PC-9 (cell line): ENCODE data around the gene SYT8. TPM values are rescaled to one million over a fixed set of nuclear protein-coding genes. Genes with fewer than 3 reads are reported as not detected.

Source experiments
- BruUV-seq: library from RNA; stranded (reverse); fragments of 400-500 nt; replicated peaks from 2 replicates; lab custom pipeline; 2021; lab: Mats Ljungman, UMichigan
- CTCF ChIA-PET: fragments of 300-600 bp; sonication (Branson Sonifier 250); formaldehyde crosslinking; loops from one replicate; lab custom pipeline; 2022; ENCODE audit warnings: antibody characterized with exemption; lab: Charles Lee
- POLR2A ChIA-PET: fragments of 300-600 bp; sonication (Branson Sonifier 250); formaldehyde crosslinking; loops from one replicate; lab custom pipeline; 2022; ENCODE audit warnings: antibody characterized with exemption; ENCODE audit not compliant: unreplicated experiment; lab: Charles Lee
- DNase-seq, 2 experiments: peaks; one replicate each; pipeline versions ENCODE4 v3.0.0 to v3.0.0-alpha.2; 2015 to 2022; ENCODE audit warnings: mixed read lengths in 1 of 2
- H2AFZ ChIP-seq: fragments of 200-600 bp; sonication (generic); 2 replicates; pipeline ENCODE4 v1.8.1; 2017; ENCODE audit warnings: antibody characterized with exemption
- H3F3A ChIP-seq: fragments of 200-600 bp; sonication (generic); 2 replicates; pipeline ENCODE4 v1.8.1; 2017; ENCODE audit warnings: antibody characterized with exemption, mild to moderate bottlenecking, low read depth; ENCODE audit not compliant: insufficient read depth
- H3K27ac ChIP-seq: fragments of 200-600 bp; sonication (generic); 2 replicates; pipeline ENCODE4 v1.6.1; 2016; ENCODE audit warnings: mixed run types
- H3K27me3 ChIP-seq: fragments of 200-600 bp; sonication (generic); 2 replicates; pipeline ENCODE4 v1.6.1; 2016; ENCODE audit warnings: low read depth, mixed run types; ENCODE audit not compliant: insufficient read depth
- H3K36me3 ChIP-seq: fragments of 200-600 bp; sonication (generic); 2 replicates; pipeline ENCODE4 v1.6.1; 2016; ENCODE audit warnings: low read depth, mixed run types
- H3K4me1 ChIP-seq: fragments of 200-600 bp; sonication (generic); replicated peaks from 2 replicates; pipeline ENCODE4 v1.6.1; 2016; ENCODE audit warnings: mixed run types; ENCODE audit not compliant: insufficient read depth
- H3K4me2 ChIP-seq: fragments of 200-600 bp; sonication (generic); 2 replicates; pipeline ENCODE4 v1.6.1; 2017; ENCODE audit warnings: mixed run types
- H3K4me3 ChIP-seq: fragments of 200-600 bp; sonication (generic); 2 replicates; pipeline ENCODE4 v1.6.1; 2016; ENCODE audit warnings: mixed run types
- H3K79me2 ChIP-seq: fragments of 200-600 bp; sonication (generic); 2 replicates; pipeline ENCODE4 v1.6.1; 2017; ENCODE audit warnings: low read depth, mixed run types
- H3K9me2 ChIP-seq: fragments of 200-600 bp; sonication (generic); 2 replicates; pipeline ENCODE4 v1.8.1; 2017; ENCODE audit warnings: mild to moderate bottlenecking; ENCODE audit not compliant: insufficient read depth
- H3K9me3 ChIP-seq: fragments of 200-600 bp; sonication (generic); 2 replicates; pipeline ENCODE4 v1.8.1; 2016; ENCODE audit warnings: low read depth; ENCODE audit not compliant: insufficient read depth
- H4K20me1 ChIP-seq: fragments of 200-600 bp; sonication (generic); 2 replicates; pipeline ENCODE4 v1.8.1; 2017; ENCODE audit not compliant: insufficient read depth
- CTCF ChIP-seq: fragments of 200-600 bp; sonication (generic); conservative IDR thresholded peaks from 2 replicates; pipeline ENCODE4 v1.6.1; 2017; ENCODE audit warnings: mixed run types, antibody characterized with exemption, mild to moderate bottlenecking, moderate library complexity
- EZH2 ChIP-seq: fragments of 200-600 bp; sonication (generic); IDR thresholded peaks from 2 replicates; pipeline ENCODE4 v1.8.0; 2017; ENCODE audit warnings: antibody characterized with exemption, low read depth
- intact Hi-C: fragments of 100-400 bp; cut with micrococcal nuclease; formaldehyde crosslinking; loops from one replicate; pipeline ENCODE4 v1.10.0; 2022; ENCODE audit not compliant: unreplicated experiment
- total RNA-seq: library from RNA; stranded (reverse); gene quantifications from 2 replicates; pipeline ENCODE4 v1.2.3, GENCODE V29; 2021

SYT8 gene
- total RNA-seq, 1 experiment from 2014 or later, result 8.9 TPM

GRCh38 chr11:1807264-1807995 is 27.4 kb upstream of the SYT8 start:
- TF ChIP-seq EZH2 (no peak), CTCF (no peak; the same call in 1 of the 2 replicates)
- no peak for DNase-seq
- ChIA-PET POLR2A (no interaction called here), CTCF (no interaction called here)
- Histone ChIP-seq H3K27ac (no peak overlapping the region), H3K4me1 (no peaks in the 10 kb centered on the region), H3K4me3 (no peak overlapping the region), H3K36me3 (no peaks in the 10 kb centered on the region), H3K9me2 (no peaks in the 10 kb centered on the region), H4K20me1 (no peaks in the 10 kb centered on the region), H2AFZ (no peak overlapping the region), H3K79me2 (no peaks in the 10 kb centered on the region), H3K4me2 (no peak overlapping the region), H3F3A (no peaks in the 10 kb centered on the region), H3K27me3 (no peaks in the 10 kb centered on the region), H3K9me3 (no peaks in the 10 kb centered on the region)
- intact Hi-C loops, result no loop called here
- BruUV-seq, result no TSS peak

- Histone ChIP-seq H3K4me2 (no peak overlapping the region), H3K4me3 (no peak overlapping the region), H3K9me2 (no peaks in the 10 kb centered on the region), H3F3A (no peaks in the 10 kb centered on the region), H3K9me3 (no peaks in the 10 kb centered on the region), H3K36me3 (no peaks in the 10 kb centered on the region), H3K27ac (no peak overlapping the region), H3K4me1 (no peaks in the 10 kb centered on the region), H3K79me2 (no peaks in the 10 kb centered on the region), H3K27me3 (no peaks in the 10 kb centered on the region), H2AFZ (no peak overlapping the region), H4K20me1 (no peaks in the 10 kb centered on the region)
- intact Hi-C loops, result no loop called here
- ChIA-PET CTCF (no interaction called here), POLR2A (no interaction called here)
- no peak for DNase-seq
- TF ChIP-seq EZH2 (no peak), CTCF (no peak)
- BruUV-seq, result no TSS peak
Measured at GRCh38 chr11:1810761-1811160, 24.0 kb upstream of the SYT8 start.

GRCh38 chr11:1812274-1812673 is 22.5 kb upstream of the SYT8 start:
- Histone ChIP-seq H3K27ac (no peak overlapping the region), H4K20me1 (no peaks in the 10 kb centered on the region), H3K27me3 (no peaks in the 10 kb centered on the region), H3F3A (no peaks in the 10 kb centered on the region), H3K36me3 (no peaks in the 10 kb centered on the region), H3K4me1 (no peaks in the 10 kb centered on the region), H3K79me2 (no peaks in the 10 kb centered on the region), H3K4me3 (no peak overlapping the region), H3K9me2 (no peaks in the 10 kb centered on the region), H2AFZ (no peak overlapping the region), H3K4me2 (no peak overlapping the region), H3K9me3 (no peaks in the 10 kb centered on the region)
- intact Hi-C loops, result no loop called here
- ChIA-PET CTCF (no interaction called here), POLR2A (no interaction called here)
- BruUV-seq, result no TSS peak
- TF ChIP-seq CTCF (no peak), EZH2 (no peak)
- DNase-seq, result no peak
